Hepatocyte (in vitro differentiated cells): ENCODE data around the gene TBCD. TPM values are rescaled to one million over a fixed set of nuclear protein-coding genes. Genes with fewer than 3 reads are reported as not detected.

Experiments used
- DNase-seq: peaks from one replicate; pipeline ENCODE4 v3.0.0-alpha.2; 2016; ENCODE audit warnings: low spot score
- H2AFZ ChIP-seq: fragments of 200-600 bp; sonication (generic); 2 replicates; pipeline ENCODE4 v1.6.0; 2016; ENCODE audit warnings: antibody characterized with exemption, mild to moderate bottlenecking
- H3K27ac ChIP-seq: fragments of 200-600 bp; sonication (generic); 2 replicates; pipeline ENCODE4 v1.5.1; 2016; ENCODE audit warnings: mild to moderate bottlenecking
- H3K27me3 ChIP-seq: fragments of 200-600 bp; sonication (generic); 2 replicates; pipeline ENCODE4 v1.6.1; 2016
- H3K36me3 ChIP-seq: fragments of 200-600 bp; sonication (generic); replicated peaks from 2 replicates; pipeline ENCODE4 v1.5.1; 2016; ENCODE audit warnings: low read depth; ENCODE audit not compliant: insufficient read depth
- H3K4me1 ChIP-seq: fragments of 200-600 bp; sonication (generic); 2 replicates; pipeline ENCODE4 v1.5.1; 2016; ENCODE audit warnings: mild to moderate bottlenecking, moderate library complexity; ENCODE audit not compliant: insufficient read depth
- H3K4me2 ChIP-seq: fragments of 200-600 bp; sonication (generic); 2 replicates; pipeline ENCODE4 v1.6.0; 2016
- H3K4me3 ChIP-seq: fragments of 200-600 bp; sonication (generic); 2 replicates; pipeline ENCODE4 v1.5.1; 2016; ENCODE audit warnings: mild to moderate bottlenecking
- H3K79me2 ChIP-seq: fragments of 200-600 bp; sonication (generic); 2 replicates; pipeline ENCODE4 v1.6.0; 2017; ENCODE audit warnings: mild to moderate bottlenecking
- H3K9me2 ChIP-seq: fragments of 200-600 bp; sonication (generic); replicated peaks from 2 replicates; pipeline ENCODE4 v1.6.0; 2017; ENCODE audit warnings: mild to moderate bottlenecking; ENCODE audit not compliant: insufficient read depth
- H3K9me3 ChIP-seq: fragments of 200-600 bp; sonication (generic); 2 replicates; pipeline ENCODE4 v1.5.1; 2016; ENCODE audit warnings: low read depth, mild to moderate bottlenecking
- H4K20me1 ChIP-seq: fragments of 200-600 bp; sonication (generic); 2 replicates; pipeline ENCODE4 v1.6.0; 2016; ENCODE audit warnings: mild to moderate bottlenecking; ENCODE audit not compliant: insufficient read depth, poor library complexity, severe bottlenecking
- EZH2 ChIP-seq: fragments of 200-600 bp; sonication (generic); IDR thresholded peaks from 2 replicates; pipeline ENCODE4 v1.6.1; 2016; ENCODE audit warnings: antibody characterized with exemption, mild to moderate bottlenecking, borderline replicate concordance
- EZH2phosphoT487 ChIP-seq: fragments of 200-600 bp; sonication (generic); IDR thresholded peaks from one replicate; pipeline ENCODE4 v1.6.1; 2018; ENCODE audit warnings: antibody characterized with exemption, mild to moderate bottlenecking, low read depth, moderate library complexity; ENCODE audit not compliant: unreplicated experiment, severe bottlenecking
- WGBS: methylation state at CpG from one replicate; pipeline ENCODE4 v1.1.6; 2016; ENCODE audit warnings: low lambda C conversion rate; ENCODE audit errors: missing lambda C conversion rate; 5-methylcytosine and 5-hydroxymethylcytosine counted together
- polyA plus RNA-seq: library from polyadenylated mRNA; unstranded; fragments of >200 nt; fragmentation: Nextera tagmentation; extraction: Ambion mirVana; gene quantifications from 2 replicates; pipeline ENCODE4 v1.2.1, GENCODE V29; 2016
- total RNA-seq: library from RNA; depleted of rRNA; stranded (reverse); fragments of >200 nt; gene quantifications from 2 replicates; pipeline ENCODE4 v1.2.3, GENCODE V29; 2014
- TF ChIP-seq, protein P1 (sequence below): fragments of 200-600 bp; sonication (generic); IDR thresholded peaks from 2 replicates; pipeline ENCODE4 v1.5.1; 2016; ENCODE audit warnings: antibody characterized with exemption, mild to moderate bottlenecking; ENCODE audit not compliant: poor library complexity

Gene TBCD
- total and polyA plus RNA-seq, 2 experiments from 2014 or later = 24.5 to 41.5 TPM

DNA sequence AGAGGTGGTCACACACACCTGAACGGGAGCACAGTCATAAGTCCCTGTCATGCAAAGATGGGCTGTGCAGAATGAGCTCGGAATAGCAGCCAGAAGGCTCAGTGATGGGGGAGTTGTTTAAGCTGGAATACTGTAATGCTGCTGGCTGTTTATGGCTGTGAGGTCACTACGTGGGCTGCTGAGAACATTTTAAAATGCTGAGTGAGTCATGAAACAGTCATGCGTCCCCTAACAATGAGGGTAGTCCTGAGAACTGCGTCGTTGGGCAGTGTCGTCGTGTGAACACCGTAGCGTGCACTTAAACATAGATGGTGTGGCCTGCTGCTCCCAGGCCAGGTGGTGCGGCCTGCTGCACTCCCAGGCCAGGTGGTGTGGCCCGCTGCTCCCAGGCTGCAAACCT is 39.7 kb downstream of the TBCD start:
- WGBS = 80% methylated on average over 12 of the region's 12 CpGs
- H3K4me1 ChIP-seq = peaks cover 18% of the 10 kb centered on the region

DNA sequence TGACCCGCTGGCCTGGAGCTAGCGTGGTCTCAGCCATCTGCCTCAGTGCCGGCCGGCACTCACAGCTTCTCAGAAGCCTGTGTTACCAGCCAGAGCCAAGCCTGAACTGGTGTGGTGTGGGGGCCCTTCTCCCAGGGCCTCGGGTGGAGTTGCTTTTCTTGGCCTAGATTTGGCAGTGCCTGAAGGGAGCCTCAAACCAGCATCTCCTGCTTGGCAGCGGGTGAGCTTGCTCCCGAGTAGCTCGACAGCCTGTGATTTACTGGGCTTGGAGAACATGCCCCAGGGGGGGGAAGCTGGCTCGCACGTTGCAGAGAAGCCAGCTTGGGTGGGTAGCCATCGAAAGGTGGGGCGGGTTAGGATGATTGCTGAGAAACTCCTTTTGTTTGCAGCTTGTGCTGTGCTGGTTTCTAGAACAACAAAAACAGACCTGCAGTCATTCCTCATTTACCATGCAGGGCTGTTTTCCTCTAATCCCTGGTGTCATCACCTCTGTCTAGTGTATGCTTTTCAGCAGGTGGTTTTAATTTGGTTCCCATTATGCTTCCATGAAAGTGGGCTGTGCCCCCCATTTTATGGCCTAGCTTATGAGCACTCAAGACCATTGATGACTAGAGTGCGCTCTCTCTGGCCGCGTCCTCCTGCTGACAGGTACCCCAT is 42.2 kb downstream of the TBCD start:
- no peaks in the 10 kb centered on the region for H3K27me3 ChIP-seq
- TF ChIP-seq EZH2phosphoT487 = no peak
- TF ChIP-seq EZH2 = no peak
- TF ChIP-seq, protein P1, sequence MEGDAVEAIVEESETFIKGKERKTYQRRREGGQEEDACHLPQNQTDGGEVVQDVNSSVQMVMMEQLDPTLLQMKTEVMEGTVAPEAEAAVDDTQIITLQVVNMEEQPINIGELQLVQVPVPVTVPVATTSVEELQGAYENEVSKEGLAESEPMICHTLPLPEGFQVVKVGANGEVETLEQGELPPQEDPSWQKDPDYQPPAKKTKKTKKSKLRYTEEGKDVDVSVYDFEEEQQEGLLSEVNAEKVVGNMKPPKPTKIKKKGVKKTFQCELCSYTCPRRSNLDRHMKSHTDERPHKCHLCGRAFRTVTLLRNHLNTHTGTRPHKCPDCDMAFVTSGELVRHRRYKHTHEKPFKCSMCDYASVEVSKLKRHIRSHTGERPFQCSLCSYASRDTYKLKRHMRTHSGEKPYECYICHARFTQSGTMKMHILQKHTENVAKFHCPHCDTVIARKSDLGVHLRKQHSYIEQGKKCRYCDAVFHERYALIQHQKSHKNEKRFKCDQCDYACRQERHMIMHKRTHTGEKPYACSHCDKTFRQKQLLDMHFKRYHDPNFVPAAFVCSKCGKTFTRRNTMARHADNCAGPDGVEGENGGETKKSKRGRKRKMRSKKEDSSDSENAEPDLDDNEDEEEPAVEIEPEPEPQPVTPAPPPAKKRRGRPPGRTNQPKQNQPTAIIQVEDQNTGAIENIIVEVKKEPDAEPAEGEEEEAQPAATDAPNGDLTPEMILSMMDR = no peak
- H3K79me2 ChIP-seq = no peaks in the 10 kb centered on the region
- peaks cover 18% of the 10 kb centered on the region for H3K4me1 ChIP-seq
- peak overlapping the region; percentile 72 for H3K27ac ChIP-seq
- H4K20me1 ChIP-seq = no peaks in the 10 kb centered on the region
- 63% methylated on average over 15 of the region's 15 CpGs for WGBS
- peak; percentile 49 for DNase-seq
- H2AFZ ChIP-seq = no peak overlapping the region
- no peaks in the 10 kb centered on the region for H3K9me2 ChIP-seq
- H3K4me2 ChIP-seq = no peak overlapping the region
- H3K4me3 ChIP-seq = no peak overlapping the region
- H3K36me3 ChIP-seq = no peaks in the 10 kb centered on the region
- H3K9me3 ChIP-seq = no peaks in the 10 kb centered on the region

More for the DNA sequence above, 39.7 kb downstream of the TBCD start:
- Histone ChIP-seq H3K9me2 (no peaks in the 10 kb centered on the region), H3K79me2 (no peaks in the 10 kb centered on the region), H2AFZ (no peak overlapping the region), H3K4me2 (no peak overlapping the region), H3K4me3 (no peak overlapping the region), H3K9me3 (no peaks in the 10 kb centered on the region), H3K27me3 (no peaks in the 10 kb centered on the region), H3K27ac (no peak overlapping the region), H4K20me1 (no peaks in the 10 kb centered on the region), H3K36me3 (no peaks in the 10 kb centered on the region)
- DNase-seq = no peak
- no peak for TF ChIP-seq EZH2phosphoT487
- no peak for TF ChIP-seq EZH2
- TF ChIP-seq, protein P1 = no peak

DNA sequence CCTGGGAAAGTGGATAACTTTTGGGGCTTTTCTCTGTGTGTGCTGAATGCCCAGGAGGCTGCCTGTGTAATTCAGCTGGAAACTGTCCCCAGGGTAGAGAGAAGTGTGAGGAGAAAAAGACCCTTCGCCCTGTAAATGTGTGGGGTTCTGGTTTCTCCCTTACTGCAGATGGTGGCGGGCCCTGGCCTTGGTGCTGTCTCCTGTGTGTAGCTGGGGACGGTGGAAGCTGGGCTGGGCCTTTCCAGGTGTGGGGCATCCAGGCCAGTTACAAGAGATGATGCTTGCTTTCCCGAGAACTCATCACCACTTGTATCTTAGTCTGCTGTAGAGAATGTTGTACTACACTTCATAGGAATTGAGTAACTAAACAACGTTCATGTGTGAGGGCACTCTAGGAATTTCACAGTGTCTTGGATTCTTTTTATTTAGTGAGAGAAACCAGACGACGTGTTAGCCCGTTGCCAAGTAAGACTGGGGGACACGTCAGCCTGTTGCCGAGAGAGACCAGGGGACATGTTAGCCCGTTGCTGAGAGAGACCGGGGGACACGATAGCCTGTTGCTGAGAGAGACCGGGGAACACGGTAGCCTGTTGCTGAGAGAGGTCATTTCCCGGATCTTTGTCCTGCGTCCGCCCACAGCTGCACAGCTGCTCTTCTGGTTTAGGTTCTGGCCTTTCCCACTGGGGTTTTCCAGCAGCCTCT is 43.1 kb downstream of the TBCD start:
- TF ChIP-seq, protein P1 = no peak
- TF ChIP-seq EZH2phosphoT487 = no peak
- no peak for TF ChIP-seq EZH2
- no peak overlapping the region for H2AFZ ChIP-seq
- DNase-seq = no peak
- H3K36me3 ChIP-seq = no peaks in the 10 kb centered on the region
- WGBS = 71% methylated on average over 18 of the region's 18 CpGs
- H3K9me3 ChIP-seq = no peaks in the 10 kb centered on the region
- peaks cover 18% of the 10 kb centered on the region for H3K4me1 ChIP-seq
- H3K27ac ChIP-seq = peak overlapping the region; percentile 47
- no peaks in the 10 kb centered on the region for H3K9me2 ChIP-seq
- no peaks in the 10 kb centered on the region for H4K20me1 ChIP-seq
- H3K4me3 ChIP-seq = no peak overlapping the region
- no peaks in the 10 kb centered on the region for H3K27me3 ChIP-seq
- no peak overlapping the region for H3K4me2 ChIP-seq
- no peaks in the 10 kb centered on the region for H3K79me2 ChIP-seq
